HFFc6 (cell line): ENCODE data around the gene ANKRD10. TPM values are rescaled to one million over a fixed set of nuclear protein-coding genes. Genes with fewer than 3 reads are reported as not detected.

ENCODE experiments used
- DNase-seq: peaks from one replicate; pipeline ENCODE4 v3.0.0-alpha.2; 2018
- H3K27ac Mint-ChIP-seq: 2 replicates; pipeline ENCODE4 v1.8.0; 2020; ENCODE audit warnings: mild to moderate bottlenecking, mixed read lengths
- H3K27me3 Mint-ChIP-seq: 2 replicates; pipeline ENCODE4 v1.8.0; 2021; ENCODE audit warnings: mild to moderate bottlenecking, moderate library complexity, mixed read lengths; ENCODE audit not compliant: insufficient read depth
- H3K36me3 Mint-ChIP-seq: 2 replicates; pipeline ENCODE4 v1.8.0; 2021; ENCODE audit warnings: low read depth, mixed read lengths
- H3K4me1 Mint-ChIP-seq: 2 replicates; pipeline ENCODE4 v1.8.0; 2020; ENCODE audit warnings: low read depth, mixed read lengths
- H3K4me3 Mint-ChIP-seq: 2 replicates; pipeline ENCODE4 v1.8.0; 2020; ENCODE audit warnings: mild to moderate bottlenecking, moderate library complexity, mixed read lengths
- H3K9me3 Mint-ChIP-seq: 2 replicates; pipeline ENCODE4 v1.8.0; 2020; ENCODE audit warnings: mild to moderate bottlenecking, mixed read lengths
- total RNA-seq, 6 experiments: library from RNA; stranded (reverse); fragmentation: NEBNext Ultra II Directional; extraction: Animal tissue kit (Norgen Biotek cat#: 25700); gene quantifications; 2 replicates in 1 of 6; 3 replicates in 5 of 6; pipeline ENCODE4 v1.2.3, GENCODE V29; 2021
- TF ChIP-seq, protein P1 (sequence below): fragments of 200-600 bp; sonication (generic); IDR thresholded peaks from 2 replicates; pipeline ENCODE4 v1.5.0; 2021; ENCODE audit warnings: antibody characterized with exemption, mild to moderate bottlenecking

The ANKRD10 gene
- total RNA-seq, 6 experiments from 2014 or later = 27.1 to 37.2 (median 33.5) TPM

DNA sequence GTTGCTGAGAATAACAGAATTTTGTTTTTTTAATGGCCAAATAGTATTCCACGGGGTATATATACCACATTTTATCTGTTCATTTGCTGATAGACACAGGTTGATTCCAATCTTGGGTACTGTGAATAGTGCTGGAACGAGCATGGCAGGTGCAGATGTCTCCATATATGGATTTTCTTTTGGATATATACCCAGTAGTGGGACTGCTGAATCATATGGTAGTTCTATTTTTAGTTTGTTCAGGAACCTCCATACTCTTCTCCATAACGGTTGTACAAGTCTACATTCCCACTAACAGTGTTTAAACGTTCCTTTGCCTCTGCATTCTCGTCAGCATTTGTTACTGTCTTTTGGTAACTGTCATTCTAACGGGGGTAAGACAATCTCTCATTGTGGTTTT lies 17.3 kb downstream of the ANKRD10 start:
- Mint-ChIP-seq H3K27ac (peak overlapping the region; percentile 29; the same call in 1 of the 2 replicates), H3K27me3 (no peaks in the 10 kb centered on the region), H3K36me3 (peaks cover 16% of the 10 kb centered on the region), H3K4me1 (peaks cover 16% of the 10 kb centered on the region), H3K9me3 (no peaks in the 10 kb centered on the region), H3K4me3 (no peak overlapping the region)
- no peak for DNase-seq
- TF ChIP-seq, protein P1, sequence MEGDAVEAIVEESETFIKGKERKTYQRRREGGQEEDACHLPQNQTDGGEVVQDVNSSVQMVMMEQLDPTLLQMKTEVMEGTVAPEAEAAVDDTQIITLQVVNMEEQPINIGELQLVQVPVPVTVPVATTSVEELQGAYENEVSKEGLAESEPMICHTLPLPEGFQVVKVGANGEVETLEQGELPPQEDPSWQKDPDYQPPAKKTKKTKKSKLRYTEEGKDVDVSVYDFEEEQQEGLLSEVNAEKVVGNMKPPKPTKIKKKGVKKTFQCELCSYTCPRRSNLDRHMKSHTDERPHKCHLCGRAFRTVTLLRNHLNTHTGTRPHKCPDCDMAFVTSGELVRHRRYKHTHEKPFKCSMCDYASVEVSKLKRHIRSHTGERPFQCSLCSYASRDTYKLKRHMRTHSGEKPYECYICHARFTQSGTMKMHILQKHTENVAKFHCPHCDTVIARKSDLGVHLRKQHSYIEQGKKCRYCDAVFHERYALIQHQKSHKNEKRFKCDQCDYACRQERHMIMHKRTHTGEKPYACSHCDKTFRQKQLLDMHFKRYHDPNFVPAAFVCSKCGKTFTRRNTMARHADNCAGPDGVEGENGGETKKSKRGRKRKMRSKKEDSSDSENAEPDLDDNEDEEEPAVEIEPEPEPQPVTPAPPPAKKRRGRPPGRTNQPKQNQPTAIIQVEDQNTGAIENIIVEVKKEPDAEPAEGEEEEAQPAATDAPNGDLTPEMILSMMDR = no peak

DNA sequence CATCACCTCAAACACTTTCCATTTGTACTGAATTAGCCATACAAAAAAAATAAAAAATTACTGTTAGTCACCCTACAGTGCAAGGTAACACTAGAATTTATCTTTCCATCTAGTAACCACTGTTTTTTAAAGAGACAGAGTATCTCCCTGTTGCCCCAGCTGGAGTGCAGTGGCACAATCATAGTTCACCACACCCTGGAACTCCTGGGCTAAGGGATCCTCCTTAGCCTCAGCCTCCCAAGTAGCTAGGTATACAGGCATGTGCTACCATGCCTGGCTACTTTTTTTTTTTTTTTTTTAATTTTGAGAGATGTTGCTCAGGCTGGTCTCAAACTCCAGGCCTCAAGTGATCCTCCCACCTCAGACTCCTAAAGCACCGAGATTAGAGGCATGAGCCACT lies 17.9 kb downstream of the ANKRD10 start:
- Mint-ChIP-seq H3K27me3 (no peaks in the 10 kb centered on the region), H3K9me3 (no peaks in the 10 kb centered on the region), H3K4me3 (no peak overlapping the region), H3K36me3 (peaks cover 19% of the 10 kb centered on the region), H3K4me1 (peaks cover 13% of the 10 kb centered on the region), H3K27ac (peak overlapping the region; percentile 29; the same call in 1 of the 2 replicates)
- no peak for DNase-seq
- TF ChIP-seq, protein P1 = no peak

DNA sequence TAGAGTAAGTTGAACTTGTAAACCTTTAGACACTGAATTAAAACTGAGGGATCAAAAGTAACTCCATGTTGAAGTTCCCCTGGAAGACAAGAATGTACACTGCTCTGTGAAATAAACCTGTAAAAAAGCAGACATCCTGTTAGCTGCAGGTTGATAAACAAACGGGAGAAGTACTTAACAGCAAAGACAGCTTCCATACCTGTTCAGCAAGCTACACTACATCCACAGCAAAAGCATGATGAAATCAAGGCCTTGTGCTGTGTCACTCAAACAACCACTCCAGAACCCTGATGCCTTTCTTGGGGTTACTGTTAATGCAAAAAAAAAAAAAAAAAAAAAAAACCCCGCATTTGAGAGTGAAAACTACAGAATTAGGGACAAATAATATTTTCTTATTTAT lies 20.8 kb downstream of the ANKRD10 start:
- Mint-ChIP-seq H3K9me3 (no peaks in the 10 kb centered on the region), H3K4me3 (no peak overlapping the region), H3K27ac (no peak overlapping the region), H3K27me3 (no peaks in the 10 kb centered on the region), H3K4me1 (peaks cover 6% of the 10 kb centered on the region; the same call in 1 of the 2 replicates), H3K36me3 (peaks cover 14% of the 10 kb centered on the region)
- DNase-seq = no peak
- TF ChIP-seq, protein P1 = no peak

DNA sequence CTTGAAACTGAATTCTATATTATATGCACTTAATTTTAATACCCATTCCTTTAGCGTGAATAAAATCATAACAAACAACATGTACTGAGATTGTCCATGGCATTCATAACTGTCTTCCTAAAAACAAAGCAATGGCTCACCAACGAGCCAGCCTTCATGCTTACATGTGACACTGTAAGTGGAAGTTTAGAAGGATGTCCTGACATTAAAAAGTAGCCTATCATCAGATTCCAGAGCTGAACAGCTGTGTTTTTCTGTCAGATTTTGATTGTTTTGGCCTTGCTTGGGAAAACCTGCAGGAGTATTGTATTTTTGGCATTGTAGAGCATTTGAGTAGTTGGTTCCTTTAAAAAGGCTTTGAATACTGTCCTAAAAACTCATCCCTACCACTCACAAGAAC lies 21.3 kb downstream of the ANKRD10 start:
- Mint-ChIP-seq H3K4me1 (0 out of 2 replicates have a peak, but pooled peaks cover 5% of the 10 kb centered on the region), H3K36me3 (peaks cover 14% of the 10 kb centered on the region), H3K9me3 (no peaks in the 10 kb centered on the region), H3K27ac (no peak overlapping the region), H3K27me3 (no peaks in the 10 kb centered on the region), H3K4me3 (no peak overlapping the region)
- TF ChIP-seq, protein P1 = no peak
- no peak for DNase-seq

DNA sequence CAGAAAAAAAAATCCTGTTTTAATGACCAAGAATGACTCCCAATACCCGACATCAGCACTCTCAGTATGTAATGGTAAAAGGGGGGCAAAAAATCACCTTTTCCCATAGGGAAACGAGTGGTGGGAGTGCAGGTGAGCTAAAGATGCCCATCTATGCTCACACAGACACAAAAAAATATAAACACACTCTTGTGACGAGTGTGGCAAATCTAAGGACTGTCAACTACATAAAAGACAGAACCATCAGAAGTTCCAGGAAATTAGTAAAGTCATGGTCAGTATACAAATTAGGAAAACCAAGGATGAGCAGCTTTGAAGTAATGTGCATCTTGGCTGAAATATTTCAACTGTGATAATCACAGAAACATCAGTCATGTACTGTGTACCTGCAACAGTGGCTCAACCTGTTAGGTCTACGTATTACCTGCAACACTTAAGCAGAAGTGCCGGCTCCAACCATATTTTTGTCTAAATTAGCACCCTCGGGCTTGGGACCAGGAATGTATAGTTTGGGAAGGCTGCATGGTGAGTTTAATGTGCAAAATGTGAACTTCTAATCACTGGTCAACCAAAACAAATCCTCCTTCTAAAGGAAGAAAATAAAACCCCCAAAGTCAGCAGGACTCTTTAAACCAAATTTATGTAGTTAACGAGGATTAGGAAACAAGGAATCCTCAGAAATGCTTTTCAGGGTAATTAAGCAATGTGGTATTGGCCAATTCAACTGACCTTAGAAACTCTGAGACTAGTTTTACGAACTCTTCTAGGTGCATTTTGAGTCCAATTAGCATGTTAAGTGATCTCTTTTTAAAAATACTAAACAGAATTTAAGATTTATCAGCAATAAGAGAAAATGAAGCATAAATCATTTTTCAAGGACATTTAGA lies 24.3 kb downstream of the ANKRD10 start:
- H3K27me3 Mint-ChIP-seq = peaks cover 2% of the 10 kb centered on the region
- no peak overlapping the region for H3K4me3 Mint-ChIP-seq
- no peak overlapping the region for H3K27ac Mint-ChIP-seq
- TF ChIP-seq, protein P1 = no peak
- H3K4me1 Mint-ChIP-seq = peaks cover 14% of the 10 kb centered on the region
- DNase-seq = no peak
- no peaks in the 10 kb centered on the region for H3K9me3 Mint-ChIP-seq
- peaks cover 9% of the 10 kb centered on the region for H3K36me3 Mint-ChIP-seq
